OCI-LY7 (cell line): ENCODE data around the gene KANSL1. TPM values are rescaled to one million over a fixed set of nuclear protein-coding genes. Genes with fewer than 3 reads are reported as not detected.
"Not testable (repeated sequence)": the region's sequence is repeated elsewhere in the genome, so short reads cannot be mapped to it uniquely, and the experiment has no call there.

Experiments
- BruUV-seq: library from RNA; stranded (reverse); fragments of 400-500 nt; replicated peaks from 2 replicates; lab custom pipeline; 2021; lab: Mats Ljungman, UMichigan
- CTCF ChIA-PET: fragments of 300-600 bp; sonication (Branson Sonifier 250); formaldehyde crosslinking; loops from one replicate; lab custom pipeline; 2022; ENCODE audit warnings: antibody characterized with exemption; ENCODE audit not compliant: unreplicated experiment; lab: Charles Lee
- POLR2A ChIA-PET: fragments of 300-600 bp; sonication (Branson Sonifier 250); formaldehyde crosslinking; loops from one replicate; lab custom pipeline; 2022; ENCODE audit warnings: antibody characterized with exemption; lab: Charles Lee
- DNase-seq: peaks from one replicate; pipeline ENCODE4 v3.0.0-alpha.2; 2015; ENCODE audit warnings: low spot score
- H2AFZ ChIP-seq: fragments of 200-600 bp; sonication (generic), shearing (Covaris generic); 2 replicates; pipeline ENCODE4 v1.6.1; 2014; ENCODE audit warnings: mild to moderate bottlenecking, antibody characterized with exemption, low read length, moderate library complexity
- H3K27ac ChIP-seq: fragments of 200-600 bp; sonication (generic); 2 replicates; pipeline ENCODE4 v1.5.1; 2014; ENCODE audit warnings: mixed run types, low read depth, mild to moderate bottlenecking, moderate library complexity, low read length, inconsistent platforms; ENCODE audit not compliant: poor library complexity, severe bottlenecking
- H3K36me3 ChIP-seq: fragments of 200-600 bp; sonication (generic); 2 replicates; pipeline ENCODE4 v1.6.1; 2014; ENCODE audit warnings: mild to moderate bottlenecking, antibody characterized with exemption, low read length, moderate library complexity, mixed read lengths; ENCODE audit not compliant: insufficient read depth
- H3K4me1 ChIP-seq: fragments of 200-600 bp; sonication (generic); 2 replicates; pipeline ENCODE4 v1.5.1; 2014; ENCODE audit warnings: mild to moderate bottlenecking, low read length; ENCODE audit not compliant: insufficient read depth, poor library complexity, severe bottlenecking
- H3K4me2 ChIP-seq: fragments of 200-600 bp; sonication (generic); 2 replicates; pipeline ENCODE4 v1.6.1; 2014; ENCODE audit warnings: mild to moderate bottlenecking, low read length
- H3K4me3 ChIP-seq: fragments of 200-600 bp; sonication (generic); 2 replicates; pipeline ENCODE4 v1.5.1; 2014; ENCODE audit warnings: mild to moderate bottlenecking, low read depth, low read length; ENCODE audit not compliant: poor library complexity, severe bottlenecking
- H3K79me2 ChIP-seq: fragments of 200-600 bp; sonication (generic); 2 replicates; pipeline ENCODE4 v1.6.1; 2016; ENCODE audit warnings: low read depth, mild to moderate bottlenecking, low read length, moderate library complexity, mixed read lengths; ENCODE audit not compliant: insufficient read depth
- H3K9me2 ChIP-seq: fragments of 200-600 bp; sonication (generic); 2 replicates; pipeline ENCODE4 v1.6.1; 2016; ENCODE audit warnings: mild to moderate bottlenecking, low read length, mixed read lengths; ENCODE audit not compliant: insufficient read depth
- H3K9me3 ChIP-seq: fragments of 200-600 bp; sonication (generic); 2 replicates; pipeline ENCODE4 v1.6.1; 2014; ENCODE audit warnings: mild to moderate bottlenecking, mixed run types, low read length, mixed read lengths
- H4K20me1 ChIP-seq: fragments of 200-600 bp; sonication (generic); 2 replicates; pipeline ENCODE4 v1.6.1; 2014; ENCODE audit warnings: mild to moderate bottlenecking, antibody characterized with exemption, low read length, moderate library complexity, mixed read lengths; ENCODE audit not compliant: insufficient read depth
- EZH2phosphoT487 ChIP-seq: fragments of 200-600 bp; sonication (generic); IDR thresholded peaks from 2 replicates; pipeline ENCODE4 v1.6.1; 2018; ENCODE audit warnings: low read depth, borderline replicate concordance, mild to moderate bottlenecking, mixed run types, antibody characterized with exemption, low read length, moderate library complexity, mixed read lengths
- intact Hi-C: fragments of 100-400 bp; cut with micrococcal nuclease; formaldehyde crosslinking; loops from one replicate; pipeline ENCODE4 v1.10.0; 2022; ENCODE audit not compliant: unreplicated experiment
- total RNA-seq, 2 experiments: library from RNA; depleted of rRNA in 1 of 2; stranded (reverse); fragments of >200 nt in 1 of 2; shearing (Covaris generic) in 1 of 2; gene quantifications; 2 replicates each; pipeline ENCODE4 v1.2.3, GENCODE V29; 2014 to 2022
- TF ChIP-seq, protein P1 (sequence below): fragments of 200-600 bp; sonication (generic); conservative IDR thresholded peaks from 2 replicates; pipeline ENCODE4 v1.5.1; 2014; ENCODE audit warnings: mild to moderate bottlenecking, antibody characterized with exemption, low read length, moderate library complexity, mixed read lengths

The KANSL1 gene
- total RNA-seq, 2 experiments from 2014 or later = 96.9 to 129 TPM

DNA sequence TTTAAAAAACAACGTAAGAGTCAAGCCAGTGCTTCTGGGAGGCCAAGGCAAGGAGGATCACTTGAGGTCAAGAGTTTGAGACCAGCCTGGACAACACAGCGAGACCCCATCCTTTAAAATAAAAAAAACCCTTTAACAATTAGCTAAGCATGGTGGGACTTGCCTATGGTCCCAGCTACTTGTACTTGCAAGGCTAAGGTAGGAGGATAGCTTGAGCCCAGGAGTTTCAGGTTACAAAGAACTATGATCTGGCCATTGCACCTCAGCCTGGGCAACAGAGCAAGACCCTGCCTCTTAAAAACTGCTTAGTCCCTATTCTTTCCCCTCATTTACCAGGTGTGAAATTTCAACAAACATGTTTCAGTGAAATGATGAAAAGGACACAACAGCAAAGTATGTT is 104.6 kb downstream of the KANSL1 start:
- intact Hi-C loops = no loop called here
- Histone ChIP-seq H3K79me2 (peaks cover 58% of the 10 kb centered on the region), H3K9me2 (no peaks in the 10 kb centered on the region), H3K27ac (no peak overlapping the region), H3K36me3 (peaks cover 72% of the 10 kb centered on the region), H3K4me1 (no peaks in the 10 kb centered on the region), H2AFZ (no peak overlapping the region), H4K20me1 (0 out of 2 replicates have a peak, but pooled peaks cover 6% of the 10 kb centered on the region), H3K9me3 (no peaks in the 10 kb centered on the region), H3K4me3 (no peak overlapping the region), H3K4me2 (no peak overlapping the region)
- ChIA-PET CTCF (no interaction called here), POLR2A (no interaction called here)
- no peak for DNase-seq
- TF ChIP-seq, protein P1, sequence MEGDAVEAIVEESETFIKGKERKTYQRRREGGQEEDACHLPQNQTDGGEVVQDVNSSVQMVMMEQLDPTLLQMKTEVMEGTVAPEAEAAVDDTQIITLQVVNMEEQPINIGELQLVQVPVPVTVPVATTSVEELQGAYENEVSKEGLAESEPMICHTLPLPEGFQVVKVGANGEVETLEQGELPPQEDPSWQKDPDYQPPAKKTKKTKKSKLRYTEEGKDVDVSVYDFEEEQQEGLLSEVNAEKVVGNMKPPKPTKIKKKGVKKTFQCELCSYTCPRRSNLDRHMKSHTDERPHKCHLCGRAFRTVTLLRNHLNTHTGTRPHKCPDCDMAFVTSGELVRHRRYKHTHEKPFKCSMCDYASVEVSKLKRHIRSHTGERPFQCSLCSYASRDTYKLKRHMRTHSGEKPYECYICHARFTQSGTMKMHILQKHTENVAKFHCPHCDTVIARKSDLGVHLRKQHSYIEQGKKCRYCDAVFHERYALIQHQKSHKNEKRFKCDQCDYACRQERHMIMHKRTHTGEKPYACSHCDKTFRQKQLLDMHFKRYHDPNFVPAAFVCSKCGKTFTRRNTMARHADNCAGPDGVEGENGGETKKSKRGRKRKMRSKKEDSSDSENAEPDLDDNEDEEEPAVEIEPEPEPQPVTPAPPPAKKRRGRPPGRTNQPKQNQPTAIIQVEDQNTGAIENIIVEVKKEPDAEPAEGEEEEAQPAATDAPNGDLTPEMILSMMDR = no peak
- TF ChIP-seq EZH2phosphoT487 = no peak
- no TSS peak for BruUV-seq

DNA sequence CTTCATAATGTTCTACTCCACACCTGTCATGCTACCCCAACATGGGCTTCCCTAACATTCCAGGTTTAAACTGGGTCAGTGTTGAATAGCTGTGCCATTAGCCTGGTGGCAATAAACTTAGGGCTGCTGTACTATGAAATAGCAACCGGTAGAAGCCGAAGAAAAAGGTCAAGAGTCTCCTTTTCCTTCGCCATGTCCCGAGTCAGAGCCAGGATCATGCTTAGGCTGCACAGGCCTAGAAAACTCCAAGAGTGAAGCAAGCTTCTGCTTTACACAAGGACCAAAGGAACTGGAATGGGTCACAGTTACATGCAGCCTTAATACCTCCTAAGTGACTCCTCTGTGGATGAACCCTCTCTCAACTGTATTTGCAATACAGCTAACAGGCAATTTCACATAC is 105.4 kb downstream of the KANSL1 start:
- H3K4me3 ChIP-seq, H3K9me2 ChIP-seq, H4K20me1 ChIP-seq, H3K4me1 ChIP-seq, DNase-seq, CTCF ChIA-PET, intact Hi-C loops, H2AFZ ChIP-seq, H3K27ac ChIP-seq, BruUV-seq, H3K4me2 ChIP-seq, H3K9me3 ChIP-seq: not testable (repeated sequence)
- POLR2A ChIA-PET = interaction anchor here (1.1 kb wide), 1 partner anchor 90 kb away, joined by 4 read pairs; no protein-coding TSS in a partner anchor
- H3K36me3 ChIP-seq = peaks cover 70% of the 10 kb centered on the region
- peaks cover 58% of the 10 kb centered on the region for H3K79me2 ChIP-seq

DNA sequence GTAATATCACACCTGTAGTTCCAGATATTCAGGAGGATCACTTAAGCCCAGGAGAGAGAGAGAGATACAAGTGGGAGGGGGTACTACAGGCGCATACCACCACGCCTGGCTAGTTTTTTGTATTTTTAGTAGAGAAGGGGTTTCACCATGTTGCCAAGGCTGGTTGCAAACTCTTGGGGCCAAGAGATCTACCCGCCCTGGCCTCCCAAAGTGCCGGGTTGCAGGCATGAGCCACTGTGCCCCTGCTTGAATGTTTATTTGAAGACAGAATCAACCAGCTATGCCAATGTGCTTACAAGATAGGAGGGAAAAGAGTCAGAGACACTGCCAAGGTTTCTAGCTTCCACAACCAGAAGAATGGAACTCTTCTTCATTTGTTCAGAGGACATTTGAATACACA is 106.4 kb downstream of the KANSL1 start:
- Histone ChIP-seq H2AFZ (no peak overlapping the region), H4K20me1 (0 out of 2 replicates have a peak, but pooled peaks cover 6% of the 10 kb centered on the region), H3K9me2 (no peaks in the 10 kb centered on the region), H3K9me3 (no peaks in the 10 kb centered on the region), H3K27ac (no peak overlapping the region), H3K4me2 (no peak overlapping the region), H3K79me2 (peaks cover 61% of the 10 kb centered on the region), H3K4me3 (no peak overlapping the region), H3K36me3 (peaks cover 70% of the 10 kb centered on the region), H3K4me1 (no peaks in the 10 kb centered on the region)
- no peak for DNase-seq
- ChIA-PET POLR2A (interaction anchor here (1.1 to 1.7 kb wide), 2 partner anchors 13 to 92 kb away, joined by 3 to 4 read pairs; no protein-coding TSS in a partner anchor), CTCF (no interaction called here)
- intact Hi-C loops = no loop called here
- no TSS peak for BruUV-seq
- TF ChIP-seq, protein P1 = no peak
- TF ChIP-seq EZH2phosphoT487 = no peak
